Hepatocyte (in vitro differentiated cells): ENCODE measurements around the gene SCNN1G. TPM values are rescaled to one million over a fixed set of nuclear protein-coding genes. Genes with fewer than 3 reads are reported as not detected.

Experiments used
- DNase-seq: peaks from one replicate; pipeline ENCODE4 v3.0.0-alpha.2; 2016; ENCODE audit warnings: low spot score
- H2AFZ ChIP-seq: fragments of 200-600 bp; sonication (generic); 2 replicates; pipeline ENCODE4 v1.6.0; 2016; ENCODE audit warnings: antibody characterized with exemption, mild to moderate bottlenecking
- H3K27ac ChIP-seq: fragments of 200-600 bp; sonication (generic); 2 replicates; pipeline ENCODE4 v1.5.1; 2016; ENCODE audit warnings: mild to moderate bottlenecking
- H3K27me3 ChIP-seq: fragments of 200-600 bp; sonication (generic); 2 replicates; pipeline ENCODE4 v1.6.1; 2016
- H3K36me3 ChIP-seq: fragments of 200-600 bp; sonication (generic); replicated peaks from 2 replicates; pipeline ENCODE4 v1.5.1; 2016; ENCODE audit warnings: low read depth; ENCODE audit not compliant: insufficient read depth
- H3K4me1 ChIP-seq: fragments of 200-600 bp; sonication (generic); 2 replicates; pipeline ENCODE4 v1.5.1; 2016; ENCODE audit warnings: mild to moderate bottlenecking, moderate library complexity; ENCODE audit not compliant: insufficient read depth
- H3K4me2 ChIP-seq: fragments of 200-600 bp; sonication (generic); 2 replicates; pipeline ENCODE4 v1.6.0; 2016
- H3K4me3 ChIP-seq: fragments of 200-600 bp; sonication (generic); 2 replicates; pipeline ENCODE4 v1.5.1; 2016; ENCODE audit warnings: mild to moderate bottlenecking
- H3K79me2 ChIP-seq: fragments of 200-600 bp; sonication (generic); 2 replicates; pipeline ENCODE4 v1.6.0; 2017; ENCODE audit warnings: mild to moderate bottlenecking
- H3K9me2 ChIP-seq: fragments of 200-600 bp; sonication (generic); replicated peaks from 2 replicates; pipeline ENCODE4 v1.6.0; 2017; ENCODE audit warnings: mild to moderate bottlenecking; ENCODE audit not compliant: insufficient read depth
- H3K9me3 ChIP-seq: fragments of 200-600 bp; sonication (generic); 2 replicates; pipeline ENCODE4 v1.5.1; 2016; ENCODE audit warnings: low read depth, mild to moderate bottlenecking
- H4K20me1 ChIP-seq: fragments of 200-600 bp; sonication (generic); 2 replicates; pipeline ENCODE4 v1.6.0; 2016; ENCODE audit warnings: mild to moderate bottlenecking; ENCODE audit not compliant: insufficient read depth, poor library complexity, severe bottlenecking
- CTCF ChIP-seq: fragments of 200-600 bp; sonication (generic); IDR thresholded peaks from 2 replicates; pipeline ENCODE4 v1.5.1; 2016; ENCODE audit warnings: antibody characterized with exemption, mild to moderate bottlenecking; ENCODE audit not compliant: poor library complexity
- EZH2 ChIP-seq: fragments of 200-600 bp; sonication (generic); IDR thresholded peaks from 2 replicates; pipeline ENCODE4 v1.6.1; 2016; ENCODE audit warnings: antibody characterized with exemption, mild to moderate bottlenecking, borderline replicate concordance
- EZH2phosphoT487 ChIP-seq: fragments of 200-600 bp; sonication (generic); IDR thresholded peaks from one replicate; pipeline ENCODE4 v1.6.1; 2018; ENCODE audit warnings: antibody characterized with exemption, mild to moderate bottlenecking, low read depth, moderate library complexity; ENCODE audit not compliant: unreplicated experiment, severe bottlenecking
- whole genome bisulfite sequencing: methylation state at CpG from one replicate; pipeline ENCODE4 v1.1.6; 2016; ENCODE audit warnings: low lambda C conversion rate; ENCODE audit errors: missing lambda C conversion rate; 5-methylcytosine and 5-hydroxymethylcytosine counted together
- polyA plus RNA-seq: library from polyadenylated mRNA; unstranded; fragments of >200 nt; fragmentation: Nextera tagmentation; extraction: Ambion mirVana; gene quantifications from 2 replicates; pipeline ENCODE4 v1.2.1, GENCODE V29; 2016
- total RNA-seq: library from RNA; depleted of rRNA; stranded (reverse); fragments of >200 nt; gene quantifications from 2 replicates; pipeline ENCODE4 v1.2.3, GENCODE V29; 2014

The SCNN1G gene
- total and polyA plus RNA-seq, 2 experiments from 2014 or later, result 0.23 to 0.69 TPM

GRCh38 chr16:23145186-23145585 lies 37.4 kb upstream of the SCNN1G start:
- Histone ChIP-seq H3K27me3 (no peaks in the 10 kb centered on the region), H3K9me2 (no peaks in the 10 kb centered on the region), H2AFZ (no peak overlapping the region), H4K20me1 (peaks cover 6% of the 10 kb centered on the region), H3K27ac (no peak overlapping the region), H3K4me1 (peaks cover 17% of the 10 kb centered on the region), H3K4me2 (no peak overlapping the region), H3K79me2 (peaks cover 62% of the 10 kb centered on the region), H3K9me3 (no peaks in the 10 kb centered on the region), H3K4me3 (no peak overlapping the region), H3K36me3 (no peaks in the 10 kb centered on the region)
- no peak for DNase-seq
- no peak for TF ChIP-seq EZH2
- TF ChIP-seq CTCF, result no peak
- TF ChIP-seq EZH2phosphoT487, result no peak
- 83% methylated on average over 6 of the region's 6 CpGs for WGBS

- Histone ChIP-seq H3K27me3 (no peaks in the 10 kb centered on the region), H3K9me2 (no peaks in the 10 kb centered on the region), H2AFZ (no peak overlapping the region), H3K4me3 (no peak overlapping the region), H3K36me3 (no peaks in the 10 kb centered on the region), H3K4me1 (peaks cover 17% of the 10 kb centered on the region), H3K9me3 (no peaks in the 10 kb centered on the region), H3K27ac (no peak overlapping the region), H4K20me1 (peaks cover 6% of the 10 kb centered on the region), H3K79me2 (peaks cover 58% of the 10 kb centered on the region), H3K4me2 (no peak overlapping the region)
- 53% methylated on average over 3 of the region's 3 CpGs for WGBS
- DNase-seq, result no peak
- no peak for TF ChIP-seq EZH2
- TF ChIP-seq CTCF, result no peak
- no peak for TF ChIP-seq EZH2phosphoT487
These were observed 36.9 kb upstream of the SCNN1G start for GRCh38 chr16:23145608-23146007.

GRCh38 chr16:23146877-23147601 lies 35.5 kb upstream of the SCNN1G start:
- DNase-seq, result no peak
- peaks cover 6% of the 10 kb centered on the region for H4K20me1 ChIP-seq
- TF ChIP-seq EZH2 (no peak), CTCF (no peak), EZH2phosphoT487 (no peak)
- H3K27ac ChIP-seq, result no peak overlapping the region
- peaks cover 7% of the 10 kb centered on the region for H3K4me1 ChIP-seq
- H3K36me3 ChIP-seq, result no peaks in the 10 kb centered on the region
- 89% methylated on average over 17 of the region's 17 CpGs for WGBS
- H3K27me3 ChIP-seq, result no peaks in the 10 kb centered on the region
- H3K4me2 ChIP-seq, result peak overlapping the region; percentile 100
- no peaks in the 10 kb centered on the region for H3K9me2 ChIP-seq
- peaks cover 48% of the 10 kb centered on the region for H3K79me2 ChIP-seq
- H3K4me3 ChIP-seq, result no peak overlapping the region
- no peaks in the 10 kb centered on the region for H3K9me3 ChIP-seq
- no peak overlapping the region for H2AFZ ChIP-seq
